GM12878 (cell line): Measurements from ENCODE around the gene DNAJC11. TPM values are rescaled to one million over a fixed set of nuclear protein-coding genes. Genes with fewer than 3 reads are reported as not detected.

Source experiments
- ATF7 ChIP-seq: fragments of 450-650 bp; IDR thresholded peaks from 2 replicates; pipeline ENCODE4 v1.6.1; 2016; ENCODE audit warnings: low read depth, mild to moderate bottlenecking
- BMI1 ChIP-seq: fragments of 450-650 bp; IDR thresholded peaks from 2 replicates; pipeline ENCODE4 v1.6.1; 2016; ENCODE audit warnings: mild to moderate bottlenecking, moderate library complexity, borderline replicate concordance
- GABPA ChIP-seq: IDR thresholded peaks from 2 replicates; pipeline ENCODE4 v1.6.1; 2014; ENCODE audit warnings: antibody characterized with exemption, low read depth, mild to moderate bottlenecking, inconsistent platforms
- HDAC6 ChIP-seq: fragments of 200-600 bp; sonication (generic); IDR thresholded peaks from one replicate; pipeline ENCODE4 v1.8.0; 2017; ENCODE audit warnings: antibody characterized with exemption; ENCODE audit not compliant: unreplicated experiment
- IKZF2 ChIP-seq, 2 experiments: fragments of 450-650 bp; IDR thresholded peaks; 2 replicates each; pipeline ENCODE4 v1.6.1; 2017; ENCODE audit warnings: mild to moderate bottlenecking in 2 of 2, moderate library complexity in 2 of 2
- IRF4 ChIP-seq: IDR thresholded peaks from 2 replicates; pipeline ENCODE4 v1.6.1; 2011; ENCODE audit warnings: low read depth, low read length
- MYB ChIP-seq: fragments of 150-350 bp; IDR thresholded peaks from 2 replicates; pipeline ENCODE4 v1.6.1; 2014; ENCODE audit warnings: mild to moderate bottlenecking, low read depth, low read length, borderline replicate concordance
- PBX3 ChIP-seq: IDR thresholded peaks from 2 replicates; pipeline ENCODE4 v1.6.1; 2011; ENCODE audit warnings: mild to moderate bottlenecking, low read depth, low read length, moderate library complexity; ENCODE audit not compliant: insufficient replicate concordance
- POLR2AphosphoS5 ChIP-seq: IDR thresholded peaks from 2 replicates; pipeline ENCODE4 v1.6.1; 2011; ENCODE audit warnings: mild to moderate bottlenecking, low read length, inconsistent platforms
- RAD21 ChIP-seq: IDR thresholded peaks from 2 replicates; pipeline ENCODE4 v1.6.1; 2011; ENCODE audit warnings: mild to moderate bottlenecking, low read depth, low read length, moderate library complexity; ENCODE audit not compliant: insufficient read depth
- RB1 ChIP-seq: fragments of 450-650 bp; formaldehyde crosslinking; IDR thresholded peaks from 2 replicates; pipeline ENCODE4 v1.6.1; 2017; ENCODE audit warnings: mild to moderate bottlenecking, borderline replicate concordance
- RFX5 ChIP-seq: IDR thresholded peaks from 2 replicates; pipeline ENCODE4 v1.6.1; 2011; ENCODE audit warnings: low read depth, low read length, improper control_type of control experiment
- SMARCA5 ChIP-seq: fragments of 450-650 bp; IDR thresholded peaks from 2 replicates; pipeline ENCODE4 v1.6.1; 2017; ENCODE audit warnings: mild to moderate bottlenecking
- ZBTB40 ChIP-seq: fragments of 450-650 bp; IDR thresholded peaks from 2 replicates; pipeline ENCODE4 v1.6.1; 2016; ENCODE audit warnings: mild to moderate bottlenecking, moderate library complexity, borderline replicate concordance
- ZNF274 ChIP-seq: IDR thresholded peaks from one replicate; pipeline ENCODE4 v1.8.0; 2011; ENCODE audit not compliant: insufficient read length, insufficient read depth
- polyA plus RNA-seq, 11 experiments: library from polyadenylated mRNA; depleted of rRNA in 4 of 11; unstranded in 6 of 11; stranded (reverse) in 5 of 11; fragments of >200 nt; fragmentation: Nextera tagmentation in 4 of 11; fragmentation: Illumina TruSeq in 1 of 11; extraction: Ambion mirVana in 4 of 11; extraction: Trizol in 1 of 11; gene quantifications; 1 replicate in 1 of 11; 2 replicates in 10 of 11; pipeline versions ENCODE4 v1.2.1 to v1.2.3, GENCODE V29; 2011 to 2016; ENCODE audit warnings: inconsistent platforms in 2 of 11, missing spikeins in 2 of 11, low read depth in 1 of 11
- total RNA-seq, 4 experiments: library from RNA; depleted of rRNA in 3 of 4; stranded (reverse); fragments of >200 nt in 3 of 4; fragmentation: Illumina TruSeq in 1 of 4; extraction: Trizol in 1 of 4; gene quantifications; 2 replicates each; pipeline versions ENCODE4 v1.2.1 to v1.2.3, GENCODE V29; 2013 to 2021
- TF ChIP-seq, protein P1 (sequence below): IDR thresholded peaks from 2 replicates; pipeline ENCODE4 v1.6.1; 2012; ENCODE audit warnings: low read depth, low read length, improper control_type of control experiment
- TF ChIP-seq, protein P2 (sequence below): fragments of 450-650 bp; IDR thresholded peaks from 2 replicates; pipeline ENCODE4 v1.6.1; 2017; ENCODE audit warnings: mild to moderate bottlenecking, moderate library complexity
- TF ChIP-seq, protein P3 (sequence below): fragments of 450-650 bp; IDR thresholded peaks from 2 replicates; pipeline ENCODE4 v1.6.1; 2017; ENCODE audit warnings: mild to moderate bottlenecking, low read depth, inconsistent platforms; ENCODE audit not compliant: poor library complexity, severe bottlenecking

Gene DNAJC11
- total and polyA plus RNA-seq, 10 of the 15 experiments (the other 5 are each of a cell fraction or from before 2014, with no cell fraction given), result 5.0 to 58.8 (median 39.5) TPM

DNA sequence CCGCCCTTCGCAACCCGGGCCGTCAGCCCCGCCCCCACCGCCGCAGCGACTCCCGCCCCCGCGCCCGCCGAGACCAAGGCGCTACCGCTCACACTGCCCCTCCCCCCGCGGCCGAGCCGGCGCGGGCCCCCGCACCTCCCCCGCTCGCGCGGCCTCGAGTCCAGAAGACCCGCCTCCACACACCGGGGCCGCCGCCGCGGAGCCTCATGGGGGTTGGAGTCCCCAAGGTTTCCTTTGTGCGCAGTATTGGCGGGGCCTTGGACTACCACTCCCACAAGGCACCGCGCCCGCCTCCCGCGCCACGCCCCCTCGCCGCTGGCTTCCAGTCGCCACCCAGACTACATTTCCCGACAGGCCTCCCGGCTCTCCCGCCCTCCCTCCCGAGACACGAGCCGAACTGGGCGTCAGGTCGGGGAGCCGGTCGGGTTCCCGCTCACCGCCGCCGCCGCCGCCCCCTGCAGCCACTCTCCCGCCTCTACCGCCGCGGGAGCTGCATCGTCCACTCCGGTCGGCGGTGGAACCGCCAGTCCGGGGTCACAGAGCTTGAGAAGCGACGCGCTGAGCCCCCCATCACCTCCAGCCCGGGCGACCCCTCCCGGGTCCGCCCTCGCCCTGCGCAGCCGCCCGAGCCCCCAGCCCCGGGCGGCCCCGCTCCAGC is 88.1 kb downstream of the DNAJC11 start, which contains the start of gene PHF13 (continued):
- TF ChIP-seq ZBTB40 (no peak; the same call in 1 of the 2 replicates), ZNF274 (no peak), BMI1 (no peak), HDAC6 (no peak), POLR2AphosphoS5 (0 out of 2 replicates have a peak, but pooled peaks have one; percentile 39), GABPA (0 out of 2 replicates have a peak, but pooled peaks have one; percentile 39), PBX3 (no peak), SMARCA5 (0 out of 2 replicates have a peak, but pooled peaks have one; percentile 26), ATF7 (no peak), IRF4 (no peak), RAD21 (no peak), RFX5 (no peak), MYB (no peak), RB1 (peak; percentile 58; the same call in 1 of the 2 replicates), IKZF2 (IDR thresholded peaks at IDR 0.05) (no peak)
- TF ChIP-seq, protein P1, sequence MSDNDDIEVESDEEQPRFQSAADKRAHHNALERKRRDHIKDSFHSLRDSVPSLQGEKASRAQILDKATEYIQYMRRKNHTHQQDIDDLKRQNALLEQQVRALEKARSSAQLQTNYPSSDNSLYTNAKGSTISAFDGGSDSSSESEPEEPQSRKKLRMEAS, result no peak; the same call in none of the 2 replicates
- TF ChIP-seq, protein P2, sequence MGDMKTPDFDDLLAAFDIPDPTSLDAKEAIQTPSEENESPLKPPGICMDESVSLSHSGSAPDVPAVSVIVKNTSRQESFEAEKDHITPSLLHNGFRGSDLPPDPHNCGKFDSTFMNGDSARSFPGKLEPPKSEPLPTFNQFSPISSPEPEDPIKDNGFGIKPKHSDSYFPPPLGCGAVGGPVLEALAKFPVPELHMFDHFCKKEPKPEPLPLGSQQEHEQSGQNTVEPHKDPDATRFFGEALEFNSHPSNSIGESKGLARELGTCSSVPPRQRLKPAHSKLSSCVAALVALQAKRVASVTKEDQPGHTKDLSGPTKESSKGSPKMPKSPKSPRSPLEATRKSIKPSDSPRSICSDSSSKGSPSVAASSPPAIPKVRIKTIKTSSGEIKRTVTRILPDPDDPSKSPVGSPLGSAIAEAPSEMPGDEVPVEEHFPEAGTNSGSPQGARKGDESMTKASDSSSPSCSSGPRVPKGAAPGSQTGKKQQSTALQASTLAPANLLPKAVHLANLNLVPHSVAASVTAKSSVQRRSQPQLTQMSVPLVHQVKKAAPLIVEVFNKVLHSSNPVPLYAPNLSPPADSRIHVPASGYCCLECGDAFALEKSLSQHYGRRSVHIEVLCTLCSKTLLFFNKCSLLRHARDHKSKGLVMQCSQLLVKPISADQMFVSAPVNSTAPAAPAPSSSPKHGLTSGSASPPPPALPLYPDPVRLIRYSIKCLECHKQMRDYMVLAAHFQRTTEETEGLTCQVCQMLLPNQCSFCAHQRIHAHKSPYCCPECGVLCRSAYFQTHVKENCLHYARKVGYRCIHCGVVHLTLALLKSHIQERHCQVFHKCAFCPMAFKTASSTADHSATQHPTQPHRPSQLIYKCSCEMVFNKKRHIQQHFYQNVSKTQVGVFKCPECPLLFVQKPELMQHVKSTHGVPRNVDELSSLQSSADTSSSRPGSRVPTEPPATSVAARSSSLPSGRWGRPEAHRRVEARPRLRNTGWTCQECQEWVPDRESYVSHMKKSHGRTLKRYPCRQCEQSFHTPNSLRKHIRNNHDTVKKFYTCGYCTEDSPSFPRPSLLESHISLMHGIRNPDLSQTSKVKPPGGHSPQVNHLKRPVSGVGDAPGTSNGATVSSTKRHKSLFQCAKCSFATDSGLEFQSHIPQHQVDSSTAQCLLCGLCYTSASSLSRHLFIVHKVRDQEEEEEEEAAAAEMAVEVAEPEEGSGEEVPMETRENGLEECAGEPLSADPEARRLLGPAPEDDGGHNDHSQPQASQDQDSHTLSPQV, result no peak
- TF ChIP-seq, protein P3, sequence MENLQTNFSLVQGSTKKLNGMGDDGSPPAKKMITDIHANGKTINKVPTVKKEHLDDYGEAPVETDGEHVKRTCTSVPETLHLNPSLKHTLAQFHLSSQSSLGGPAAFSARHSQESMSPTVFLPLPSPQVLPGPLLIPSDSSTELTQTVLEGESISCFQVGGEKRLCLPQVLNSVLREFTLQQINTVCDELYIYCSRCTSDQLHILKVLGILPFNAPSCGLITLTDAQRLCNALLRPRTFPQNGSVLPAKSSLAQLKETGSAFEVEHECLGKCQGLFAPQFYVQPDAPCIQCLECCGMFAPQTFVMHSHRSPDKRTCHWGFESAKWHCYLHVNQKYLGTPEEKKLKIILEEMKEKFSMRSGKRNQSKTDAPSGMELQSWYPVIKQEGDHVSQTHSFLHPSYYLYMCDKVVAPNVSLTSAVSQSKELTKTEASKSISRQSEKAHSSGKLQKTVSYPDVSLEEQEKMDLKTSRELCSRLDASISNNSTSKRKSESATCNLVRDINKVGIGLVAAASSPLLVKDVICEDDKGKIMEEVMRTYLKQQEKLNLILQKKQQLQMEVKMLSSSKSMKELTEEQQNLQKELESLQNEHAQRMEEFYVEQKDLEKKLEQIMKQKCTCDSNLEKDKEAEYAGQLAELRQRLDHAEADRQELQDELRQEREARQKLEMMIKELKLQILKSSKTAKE, result no peak
